ENCODE results near the gene FREM1.

- TF ChIP-seq CTCF (IDR thresholded peaks at IDR 0.05) (no peak), EZH2 (IDR thresholded peaks at IDR 0.05; ENCODE audit: borderline replicate concordance, insufficient read depth, low read depth, low read length, poor library complexity, severe bottlenecking) (no peak)
Measured at GRCh38 chr9:14899042-14899814, 11.0 kb downstream of the FREM1 start.
